Colonic mucosa (tissue), 4 donors: ENCODE data around the gene SCUBE1. TPM values are rescaled to one million over a fixed set of nuclear protein-coding genes. Genes with fewer than 3 reads are reported as not detected.

Experiments used
- DNase-seq: peaks from one replicate; pipeline ENCODE4 v3.0.0-alpha.2; 2020
- H3K27ac ChIP-seq: fragments of 200-600 bp; one replicate; pipeline ENCODE4 v1.8.0; 2021
- H3K27me3 ChIP-seq: fragments of 200-600 bp; one replicate; pipeline ENCODE4 v1.8.0; 2021
- H3K36me3 ChIP-seq: fragments of 200-600 bp; one replicate; pipeline ENCODE4 v1.8.0; 2021
- H3K4me1 ChIP-seq: fragments of 200-600 bp; one replicate; pipeline ENCODE4 v1.8.0; 2021; ENCODE audit warnings: mild to moderate bottlenecking
- H3K4me3 ChIP-seq: fragments of 200-600 bp; one replicate; pipeline ENCODE4 v1.8.0; 2021
- H3K9ac ChIP-seq, 2 donors: one replicate each; pipeline ENCODE4 v1.7.0; 2013; ENCODE audit warnings: control low read depth in 2 of 2, low read depth in 2 of 2, low read length in 2 of 2
- H3K9me3 ChIP-seq: fragments of 200-600 bp; one replicate; pipeline ENCODE4 v1.8.0; 2021
- CTCF ChIP-seq: fragments of 200-600 bp; IDR thresholded peaks from one replicate; pipeline ENCODE4 v1.8.0; 2022; ENCODE audit warnings: antibody characterized with exemption, mild to moderate bottlenecking
- intact Hi-C: fragments of 100-400 bp; cut with DNase I; formaldehyde crosslinking; loops from one replicate; pipeline ENCODE4 v1.14.1; 2022
- total RNA-seq, 2 donors: library from RNA; stranded (reverse); fragmentation: NEBNext Ultra II Directional in 1 of 2; extraction: Animal tissue kit (Norgen Biotek cat#: 25700) in 1 of 2; gene quantifications; one replicate each; pipeline ENCODE4 v1.2.1, GENCODE V29; 2021
- donor health status: healthy.
- donor health status: DM: no; HTN: no; CAD: no.
- donor health status: DM: no; HTN: no; CAD: no.

The SCUBE1 gene
- total RNA-seq, 2 donors from 2014 or later: 1.7 to 5.6 TPM

- H3K27ac ChIP-seq: no peak overlapping the region
- H3K4me1 ChIP-seq: no peaks in the 10 kb centered on the region
- no peak for TF ChIP-seq CTCF
- H3K36me3 ChIP-seq: no peaks in the 10 kb centered on the region
- no peak overlapping the region for H3K4me3 ChIP-seq
- H3K9me3 ChIP-seq: no peaks in the 10 kb centered on the region
- intact Hi-C loops: no loop called here
- no peak overlapping the region for H3K9ac ChIP-seq
- DNase-seq: no peak
- H3K27me3 ChIP-seq: no peaks in the 10 kb centered on the region
Measured at GRCh38 chr22:43317239-43317638, 25.9 kb downstream of the SCUBE1 start.

GRCh38 chr22:43315687-43316217 lies 27.4 kb downstream of the SCUBE1 start:
- H3K4me3 ChIP-seq: no peak overlapping the region
- H3K36me3 ChIP-seq: no peaks in the 10 kb centered on the region
- no peak overlapping the region for H3K9ac ChIP-seq
- intact Hi-C loops: no loop called here
- H3K9me3 ChIP-seq: no peaks in the 10 kb centered on the region
- no peaks in the 10 kb centered on the region for H3K27me3 ChIP-seq
- no peak for DNase-seq
- no peaks in the 10 kb centered on the region for H3K4me1 ChIP-seq
- H3K27ac ChIP-seq: no peak overlapping the region
- TF ChIP-seq CTCF: no peak

DNA sequence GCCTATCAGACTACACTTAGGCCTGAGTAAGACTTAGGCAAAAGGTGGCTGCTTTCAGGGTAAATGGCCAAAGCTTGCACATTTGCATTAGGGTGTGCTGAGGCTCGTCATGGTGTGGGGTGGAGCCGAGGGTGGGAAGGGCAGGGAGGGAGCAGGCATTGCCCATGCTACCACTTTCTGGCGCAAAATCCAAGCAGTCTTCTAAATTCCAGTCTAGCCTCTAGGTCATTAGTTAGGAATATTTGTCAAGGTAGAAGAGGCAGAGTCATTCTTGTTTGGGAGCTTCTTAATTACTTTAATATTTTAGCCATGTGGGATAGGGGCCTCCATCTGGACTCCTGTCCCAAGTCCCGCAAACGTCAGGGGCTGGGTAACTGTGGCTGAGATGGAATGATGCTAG lies 28.6 kb downstream of the SCUBE1 start:
- no peak for TF ChIP-seq CTCF
- no peak for DNase-seq
- intact Hi-C loops: no loop called here
- Histone ChIP-seq H3K36me3 (no peaks in the 10 kb centered on the region), H3K4me1 (no peaks in the 10 kb centered on the region), H3K4me3 (no peak overlapping the region), H3K9ac (no peak overlapping the region), H3K27me3 (no peaks in the 10 kb centered on the region), H3K27ac (no peak overlapping the region), H3K9me3 (no peaks in the 10 kb centered on the region)

DNA sequence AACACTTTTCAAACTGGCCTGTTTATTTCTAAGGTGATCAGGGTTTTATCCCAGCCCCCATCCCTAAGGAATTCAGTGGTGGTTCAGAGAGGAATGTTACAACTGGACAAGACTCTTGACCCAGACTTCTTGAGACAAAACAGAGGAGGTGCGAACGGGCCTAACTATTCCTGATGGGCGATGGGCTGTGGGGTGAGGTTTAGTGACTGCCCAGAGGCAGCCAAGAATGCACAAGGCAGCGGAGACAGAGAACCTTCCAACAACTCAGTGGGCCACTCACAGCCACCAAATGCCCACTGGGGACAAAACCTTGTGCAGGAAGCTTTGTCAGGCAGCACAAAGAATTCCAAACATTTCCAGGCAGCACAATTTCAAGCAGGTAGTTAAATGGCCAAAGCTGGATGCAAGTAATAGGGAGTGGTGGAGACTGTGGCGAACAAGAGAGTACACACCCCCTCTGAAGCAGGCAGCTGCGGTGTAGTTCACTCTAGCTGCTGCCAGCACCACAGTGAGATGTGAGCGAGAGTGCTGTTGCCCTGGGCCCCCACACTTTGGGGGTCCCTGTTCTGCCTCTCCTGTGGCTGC lies 29.2 kb downstream of the SCUBE1 start:
- Histone ChIP-seq H3K27me3 (no peaks in the 10 kb centered on the region), H3K27ac (no peak overlapping the region), H3K4me1 (no peaks in the 10 kb centered on the region), H3K9me3 (no peaks in the 10 kb centered on the region), H3K9ac (no peak overlapping the region), H3K36me3 (no peaks in the 10 kb centered on the region), H3K4me3 (no peak overlapping the region)
- TF ChIP-seq CTCF: no peak
- DNase-seq: no peak
- intact Hi-C loops: no loop called here

GRCh38 chr22:43313244-43313889 lies 29.8 kb downstream of the SCUBE1 start:
- H3K9me3 ChIP-seq: no peaks in the 10 kb centered on the region
- H3K27me3 ChIP-seq: no peaks in the 10 kb centered on the region
- intact Hi-C loops: no loop called here
- H3K27ac ChIP-seq: no peak overlapping the region
- DNase-seq: no peak
- no peak for TF ChIP-seq CTCF
- no peaks in the 10 kb centered on the region for H3K4me1 ChIP-seq
- no peaks in the 10 kb centered on the region for H3K36me3 ChIP-seq
- no peak overlapping the region for H3K9ac ChIP-seq
- no peak overlapping the region for H3K4me3 ChIP-seq
